ENCODE results near the gene GP9. TPM values are rescaled to one million over a fixed set of nuclear protein-coding genes. Genes with fewer than 3 reads are reported as not detected.

Gene GP9
- total RNA-seq (not detected), polyA plus RNA-seq (under 1 TPM in 1 of 2 donors, not detected in 1; 0.14 TPM)

GRCh38 chr3:129060276-129061022, at the start of gene GP9:
Gene GP9, plus strand, starts transcription at chr3:129060779. Its CDS starts 961 bp downstream, at chr3:129061740.
- no peak for DNase-seq
- TF ChIP-seq, protein P1, sequence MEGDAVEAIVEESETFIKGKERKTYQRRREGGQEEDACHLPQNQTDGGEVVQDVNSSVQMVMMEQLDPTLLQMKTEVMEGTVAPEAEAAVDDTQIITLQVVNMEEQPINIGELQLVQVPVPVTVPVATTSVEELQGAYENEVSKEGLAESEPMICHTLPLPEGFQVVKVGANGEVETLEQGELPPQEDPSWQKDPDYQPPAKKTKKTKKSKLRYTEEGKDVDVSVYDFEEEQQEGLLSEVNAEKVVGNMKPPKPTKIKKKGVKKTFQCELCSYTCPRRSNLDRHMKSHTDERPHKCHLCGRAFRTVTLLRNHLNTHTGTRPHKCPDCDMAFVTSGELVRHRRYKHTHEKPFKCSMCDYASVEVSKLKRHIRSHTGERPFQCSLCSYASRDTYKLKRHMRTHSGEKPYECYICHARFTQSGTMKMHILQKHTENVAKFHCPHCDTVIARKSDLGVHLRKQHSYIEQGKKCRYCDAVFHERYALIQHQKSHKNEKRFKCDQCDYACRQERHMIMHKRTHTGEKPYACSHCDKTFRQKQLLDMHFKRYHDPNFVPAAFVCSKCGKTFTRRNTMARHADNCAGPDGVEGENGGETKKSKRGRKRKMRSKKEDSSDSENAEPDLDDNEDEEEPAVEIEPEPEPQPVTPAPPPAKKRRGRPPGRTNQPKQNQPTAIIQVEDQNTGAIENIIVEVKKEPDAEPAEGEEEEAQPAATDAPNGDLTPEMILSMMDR (IDR thresholded peaks at IDR 0.05) = no peak
- no peak for ATAC-seq
- peaks cover 0 to 26% (median 12%) of the 10 kb centered on the region in 3 donors for H3K4me1 ChIP-seq
- 85 to 93% methylated on average over 13 of the region's 13 CpGs for WGBS, 2 donors
- no peaks in the 10 kb centered on the region for H3K9me3 ChIP-seq
- H3K27ac ChIP-seq = no peak within 1 kb of the TSS
- no peak within 1 kb of the TSS for H3K4me3 ChIP-seq
- intact Hi-C loops (cut with DNase I) = no loop called here
- no peaks in the 10 kb centered on the region for H3K36me3 ChIP-seq
- no peaks in the 10 kb centered on the region for H3K27me3 ChIP-seq
- FAIRE-seq = no peak

- no peaks in the 10 kb centered on the region for H3K4me1 ChIP-seq
- H3K36me3 ChIP-seq = no peaks in the 10 kb centered on the region
- FAIRE-seq (no peak), ATAC-seq (no peak), DNase-seq (peak in 1 of 6 donors; percentile 18)
- H3K27ac ChIP-seq = no peak overlapping the region
- TF ChIP-seq, protein P1 (IDR thresholded peaks at IDR 0.05) = no peak
- intact Hi-C loops (cut with DNase I) = no loop called here
- H3K4me3 ChIP-seq = no peak overlapping the region
- H3K9me3 ChIP-seq = no peaks in the 10 kb centered on the region
- H3K27me3 ChIP-seq = no peaks in the 10 kb centered on the region
- 86 to 94% methylated on average over 3 of the region's 3 CpGs for WGBS, 2 donors
These were observed 47.1 kb upstream of the GP9 start for GRCh38 chr3:129013491-129013891.

DNA sequence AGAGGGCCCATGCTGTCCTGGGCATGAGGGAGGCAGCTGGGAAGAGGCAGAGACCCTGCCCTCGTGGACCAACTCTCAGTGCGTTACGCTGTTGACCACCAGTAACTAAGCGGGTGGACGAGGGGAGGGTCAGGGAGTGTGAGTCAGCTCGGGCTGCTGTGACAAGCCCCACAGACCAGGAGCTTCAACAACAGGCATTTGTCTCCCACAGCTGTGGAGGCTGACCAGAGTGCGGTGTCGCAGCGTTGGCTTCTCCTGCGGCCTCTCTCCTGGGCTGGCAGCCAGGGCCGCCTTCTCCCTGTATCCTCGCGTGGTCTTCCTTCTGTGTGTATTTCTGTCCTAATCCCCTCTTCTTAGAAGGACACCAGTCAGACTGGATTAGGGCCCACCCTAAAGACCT, 46.4 kb upstream of the GP9 start:
- H3K4me1 ChIP-seq = no peaks in the 10 kb centered on the region
- ATAC-seq = no peak

DNA sequence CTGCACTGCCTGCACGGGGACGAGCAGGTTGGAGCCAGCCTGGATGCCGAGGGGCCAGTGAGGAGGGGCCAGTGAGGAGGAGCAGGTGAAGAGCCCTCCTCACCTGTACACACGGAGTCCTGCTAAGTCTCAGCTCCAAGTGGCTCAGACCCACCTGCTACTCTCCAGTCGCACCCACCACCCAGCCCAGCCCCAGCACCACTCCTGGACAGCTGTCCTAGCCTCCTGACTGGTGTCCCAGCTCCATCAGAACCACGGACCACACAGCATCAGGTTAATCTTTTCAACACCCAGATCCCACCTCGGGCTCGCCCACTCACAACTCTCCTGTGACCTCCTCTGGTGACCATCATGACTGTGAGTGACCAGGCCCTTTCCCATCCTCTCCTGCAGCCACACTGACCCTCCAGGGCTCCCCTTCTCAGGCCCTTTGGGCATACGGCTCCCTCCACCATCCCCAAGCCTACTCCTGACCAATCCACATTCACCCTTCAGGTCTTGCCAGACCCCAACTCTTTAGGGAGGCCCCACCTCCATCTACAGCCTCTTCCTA, 45.7 kb upstream of the GP9 start:
- no peak overlapping the region for H3K27ac ChIP-seq
- no peaks in the 10 kb centered on the region for H3K27me3 ChIP-seq
- no peaks in the 10 kb centered on the region for H3K9me3 ChIP-seq
- 79 to 88% methylated on average over 9 of the region's 9 CpGs for WGBS, 2 donors
- no peak for FAIRE-seq
- H3K4me3 ChIP-seq = no peak overlapping the region
- TF ChIP-seq, protein P1 (IDR thresholded peaks at IDR 0.05) = no peak
- DNase-seq = peak in 1 of 6 donors; percentile 37
- ATAC-seq = no peak
- intact Hi-C loops (cut with DNase I) = no loop called here
- no peaks in the 10 kb centered on the region for H3K36me3 ChIP-seq
- no peaks in the 10 kb centered on the region for H3K4me1 ChIP-seq

More for the DNA sequence above, 46.4 kb upstream of the GP9 start:
- H3K9me3 ChIP-seq = no peaks in the 10 kb centered on the region
- H3K36me3 ChIP-seq = no peaks in the 10 kb centered on the region
- WGBS, 2 donors = 85 to 86% methylated on average over 13 of the region's 13 CpGs
- DNase-seq = peak in 1 of 6 donors; percentile 27
- no peak overlapping the region for H3K4me3 ChIP-seq
- FAIRE-seq = no peak
- H3K27me3 ChIP-seq = no peaks in the 10 kb centered on the region
- TF ChIP-seq, protein P1 (IDR thresholded peaks at IDR 0.05) = no peak
- intact Hi-C loops (cut with DNase I) = no loop called here
- H3K27ac ChIP-seq = no peak overlapping the region
